ENCODE data around the gene C19orf81. TPM values are rescaled to one million over a fixed set of nuclear protein-coding genes. Genes with fewer than 3 reads are reported as not detected.

C19orf81 gene
- total RNA-seq, 1 experiment from 2014 or later, result 22.4 TPM

- no peak for TF ChIP-seq AFF4 (CRISPR knock-in tag; IDR thresholded peaks at IDR 0.05; ENCODE audit: borderline replicate concordance)
- TF ChIP-seq NR3C1 (CRISPR knock-in tag; conservative IDR thresholded peaks at IDR 0.05; ENCODE audit: low read depth), result no peak
Observed at GRCh38 chr19:50688766-50689165, 39.5 kb downstream of the C19orf81 start (continued).

- H3K27ac Mint-ChIP-seq, result no peak overlapping the region
- no peaks in the 10 kb centered on the region for H3K36me3 Mint-ChIP-seq
- ATAC-seq (no peak), DNase-seq (ENCODE audit: low spot score) (no peak)
- no peaks in the 10 kb centered on the region for H3K9me3 Mint-ChIP-seq
- H3K27me3 Mint-ChIP-seq (ENCODE audit: low read depth), result peaks cover 93% of the 10 kb centered on the region
- CTCF ChIA-PET, result interaction anchor here (0.9 to 1.6 kb wide), 3 partner anchors 13 to 93 kb away, joined by 3 read pairs; no protein-coding TSS in a partner anchor
- TF ChIP-seq STAT6 (CRISPR knock-in tag; conservative IDR thresholded peaks at IDR 0.05; ENCODE audit: low read depth) (no peak), GTF2I (CRISPR knock-in tag; conservative IDR thresholded peaks at IDR 0.05) (no peak), ZNF232 (CRISPR knock-in tag; IDR thresholded peaks at IDR 0.05) (no peak), ARID4B (CRISPR knock-in tag; IDR thresholded peaks at IDR 0.05; ENCODE audit: borderline replicate concordance) (no peak), MAX (CRISPR knock-in tag; IDR thresholded peaks at IDR 0.05) (no peak), PRDM15 (CRISPR knock-in tag; IDR thresholded peaks at IDR 0.05) (no peak), SP1 (CRISPR knock-in tag; conservative IDR thresholded peaks at IDR 0.05) (no peak), SMAD4 (CRISPR knock-in tag; IDR thresholded peaks at IDR 0.05) (no peak), ZNF317 (CRISPR knock-in tag; IDR thresholded peaks at IDR 0.05; ENCODE audit: borderline replicate concordance, low read depth) (no peak), NR3C1 (CRISPR knock-in tag; conservative IDR thresholded peaks at IDR 0.05; ENCODE audit: low read depth) (no peak), AFF4 (CRISPR knock-in tag; IDR thresholded peaks at IDR 0.05; ENCODE audit: borderline replicate concordance) (no peak), GABPB1 (CRISPR knock-in tag; IDR thresholded peaks at IDR 0.05) (no peak), MYBL2 (CRISPR knock-in tag; IDR thresholded peaks at IDR 0.05) (no peak)
- POLR2A ChIA-PET, result no interaction called here
- H3K4me3 Mint-ChIP-seq, result no peak overlapping the region
- H3K4me1 Mint-ChIP-seq, result peaks cover 20% of the 10 kb centered on the region
Observed at GRCh38 chr19:50690439-50690838, 41.2 kb downstream of the C19orf81 start.
